ENCODE results near the gene HOXB3. TPM values are rescaled to one million over a fixed set of nuclear protein-coding genes. Genes with fewer than 3 reads are reported as not detected.

Gene HOXB3
- total and polyA plus RNA-seq, 2 of the 13 experiments (the other 11 are each of a cell fraction or from before 2014, with no cell fraction given): not detected

DNA sequence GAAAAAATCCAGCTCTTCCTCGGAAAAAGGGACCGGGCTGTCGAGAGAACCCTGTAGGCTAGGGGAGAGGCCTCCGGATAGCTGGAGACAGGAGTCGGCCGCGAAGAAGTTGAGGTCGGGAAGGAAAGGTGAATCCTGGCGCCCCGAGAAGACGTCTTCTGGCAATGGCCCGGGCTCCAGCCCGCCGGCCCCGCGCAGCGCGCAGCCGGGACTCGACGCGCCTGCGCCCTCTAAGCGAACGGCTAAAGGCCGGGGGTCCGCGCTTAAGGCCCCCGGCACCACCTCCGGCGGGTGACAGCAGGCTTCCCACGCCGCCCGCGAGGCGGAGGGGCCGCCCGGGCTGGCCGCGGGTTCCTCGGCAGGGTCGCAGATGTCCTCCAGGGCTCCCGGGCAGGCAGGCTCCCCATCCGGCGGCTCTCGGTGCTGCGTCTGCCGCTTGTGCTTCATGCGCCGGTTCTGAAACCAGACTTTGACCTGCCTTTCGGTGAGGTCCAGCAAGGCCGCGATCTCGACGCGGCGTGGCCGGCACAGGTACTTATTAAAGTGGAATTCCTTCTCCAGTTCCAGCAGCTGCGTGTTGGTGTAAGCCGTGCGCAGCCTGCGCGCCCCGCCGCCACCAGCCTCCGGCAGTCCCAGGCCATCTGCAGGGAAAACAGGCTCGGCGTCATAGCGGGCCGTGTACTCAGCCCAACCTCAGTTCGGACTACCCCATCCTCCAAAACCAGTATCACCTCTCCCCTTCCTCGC lies 46.8 kb downstream of the HOXB3 start (continued):
- TF ChIP-seq, protein P1, sequence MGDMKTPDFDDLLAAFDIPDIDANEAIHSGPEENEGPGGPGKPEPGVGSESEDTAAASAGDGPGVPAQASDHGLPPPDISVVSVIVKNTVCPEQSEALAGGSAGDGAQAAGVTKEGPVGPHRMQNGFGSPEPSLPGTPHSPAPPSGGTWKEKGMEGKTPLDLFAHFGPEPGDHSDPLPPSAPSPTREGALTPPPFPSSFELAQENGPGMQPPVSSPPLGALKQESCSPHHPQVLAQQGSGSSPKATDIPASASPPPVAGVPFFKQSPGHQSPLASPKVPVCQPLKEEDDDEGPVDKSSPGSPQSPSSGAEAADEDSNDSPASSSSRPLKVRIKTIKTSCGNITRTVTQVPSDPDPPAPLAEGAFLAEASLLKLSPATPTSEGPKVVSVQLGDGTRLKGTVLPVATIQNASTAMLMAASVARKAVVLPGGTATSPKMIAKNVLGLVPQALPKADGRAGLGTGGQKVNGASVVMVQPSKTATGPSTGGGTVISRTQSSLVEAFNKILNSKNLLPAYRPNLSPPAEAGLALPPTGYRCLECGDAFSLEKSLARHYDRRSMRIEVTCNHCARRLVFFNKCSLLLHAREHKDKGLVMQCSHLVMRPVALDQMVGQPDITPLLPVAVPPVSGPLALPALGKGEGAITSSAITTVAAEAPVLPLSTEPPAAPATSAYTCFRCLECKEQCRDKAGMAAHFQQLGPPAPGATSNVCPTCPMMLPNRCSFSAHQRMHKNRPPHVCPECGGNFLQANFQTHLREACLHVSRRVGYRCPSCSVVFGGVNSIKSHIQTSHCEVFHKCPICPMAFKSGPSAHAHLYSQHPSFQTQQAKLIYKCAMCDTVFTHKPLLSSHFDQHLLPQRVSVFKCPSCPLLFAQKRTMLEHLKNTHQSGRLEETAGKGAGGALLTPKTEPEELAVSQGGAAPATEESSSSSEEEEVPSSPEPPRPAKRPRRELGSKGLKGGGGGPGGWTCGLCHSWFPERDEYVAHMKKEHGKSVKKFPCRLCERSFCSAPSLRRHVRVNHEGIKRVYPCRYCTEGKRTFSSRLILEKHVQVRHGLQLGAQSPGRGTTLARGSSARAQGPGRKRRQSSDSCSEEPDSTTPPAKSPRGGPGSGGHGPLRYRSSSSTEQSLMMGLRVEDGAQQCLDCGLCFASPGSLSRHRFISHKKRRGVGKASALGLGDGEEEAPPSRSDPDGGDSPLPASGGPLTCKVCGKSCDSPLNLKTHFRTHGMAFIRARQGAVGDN (CRISPR knock-in tag; IDR thresholded peaks at IDR 0.05): peak; percentile 46
- TF ChIP-seq ZNF12 (CRISPR knock-in tag; IDR thresholded peaks at IDR 0.05) (peak; percentile 58; the same call in 1 of the 2 replicates), HNF4A (CRISPR knock-in tag; IDR thresholded peaks at IDR 0.05) (peak; percentile 46), EZH2 (conservative IDR thresholded peaks at IDR 0.05; ENCODE audit: low read depth, low read length) (peak; percentile 83; the same call in 1 of the 2 replicates), ISX (CRISPR knock-in tag; conservative IDR thresholded peaks at IDR 0.05) (no peak), RBM39 (IDR thresholded peaks at IDR 0.05; ENCODE audit: low read depth, low read length, poor library complexity, severe bottlenecking) (peak; percentile 45), MXI1 (IDR thresholded peaks at IDR 0.05; ENCODE audit: borderline replicate concordance, low read depth, low read length) (no peak)
- TF ChIP-seq, protein P2, sequence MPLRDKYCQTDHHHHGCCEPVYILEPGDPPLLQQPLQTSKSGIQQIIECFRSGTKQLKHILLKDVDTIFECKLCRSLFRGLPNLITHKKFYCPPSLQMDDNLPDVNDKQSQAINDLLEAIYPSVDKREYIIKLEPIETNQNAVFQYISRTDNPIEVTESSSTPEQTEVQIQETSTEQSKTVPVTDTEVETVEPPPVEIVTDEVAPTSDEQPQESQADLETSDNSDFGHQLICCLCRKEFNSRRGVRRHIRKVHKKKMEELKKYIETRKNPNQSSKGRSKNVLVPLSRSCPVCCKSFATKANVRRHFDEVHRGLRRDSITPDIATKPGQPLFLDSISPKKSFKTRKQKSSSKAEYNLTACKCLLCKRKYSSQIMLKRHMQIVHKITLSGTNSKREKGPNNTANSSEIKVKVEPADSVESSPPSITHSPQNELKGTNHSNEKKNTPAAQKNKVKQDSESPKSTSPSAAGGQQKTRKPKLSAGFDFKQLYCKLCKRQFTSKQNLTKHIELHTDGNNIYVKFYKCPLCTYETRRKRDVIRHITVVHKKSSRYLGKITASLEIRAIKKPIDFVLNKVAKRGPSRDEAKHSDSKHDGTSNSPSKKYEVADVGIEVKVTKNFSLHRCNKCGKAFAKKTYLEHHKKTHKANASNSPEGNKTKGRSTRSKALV (CRISPR knock-in tag; IDR thresholded peaks at IDR 0.05): 0 out of 2 replicates have a peak, but pooled peaks have one; percentile 47
- TF ChIP-seq, protein P3, sequence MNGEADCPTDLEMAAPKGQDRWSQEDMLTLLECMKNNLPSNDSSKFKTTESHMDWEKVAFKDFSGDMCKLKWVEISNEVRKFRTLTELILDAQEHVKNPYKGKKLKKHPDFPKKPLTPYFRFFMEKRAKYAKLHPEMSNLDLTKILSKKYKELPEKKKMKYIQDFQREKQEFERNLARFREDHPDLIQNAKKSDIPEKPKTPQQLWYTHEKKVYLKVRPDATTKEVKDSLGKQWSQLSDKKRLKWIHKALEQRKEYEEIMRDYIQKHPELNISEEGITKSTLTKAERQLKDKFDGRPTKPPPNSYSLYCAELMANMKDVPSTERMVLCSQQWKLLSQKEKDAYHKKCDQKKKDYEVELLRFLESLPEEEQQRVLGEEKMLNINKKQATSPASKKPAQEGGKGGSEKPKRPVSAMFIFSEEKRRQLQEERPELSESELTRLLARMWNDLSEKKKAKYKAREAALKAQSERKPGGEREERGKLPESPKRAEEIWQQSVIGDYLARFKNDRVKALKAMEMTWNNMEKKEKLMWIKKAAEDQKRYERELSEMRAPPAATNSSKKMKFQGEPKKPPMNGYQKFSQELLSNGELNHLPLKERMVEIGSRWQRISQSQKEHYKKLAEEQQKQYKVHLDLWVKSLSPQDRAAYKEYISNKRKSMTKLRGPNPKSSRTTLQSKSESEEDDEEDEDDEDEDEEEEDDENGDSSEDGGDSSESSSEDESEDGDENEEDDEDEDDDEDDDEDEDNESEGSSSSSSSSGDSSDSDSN (CRISPR knock-in tag; IDR thresholded peaks at IDR 0.05): peak; percentile 51; the same call in 1 of the 2 replicates
- TF ChIP-seq, protein P4, sequence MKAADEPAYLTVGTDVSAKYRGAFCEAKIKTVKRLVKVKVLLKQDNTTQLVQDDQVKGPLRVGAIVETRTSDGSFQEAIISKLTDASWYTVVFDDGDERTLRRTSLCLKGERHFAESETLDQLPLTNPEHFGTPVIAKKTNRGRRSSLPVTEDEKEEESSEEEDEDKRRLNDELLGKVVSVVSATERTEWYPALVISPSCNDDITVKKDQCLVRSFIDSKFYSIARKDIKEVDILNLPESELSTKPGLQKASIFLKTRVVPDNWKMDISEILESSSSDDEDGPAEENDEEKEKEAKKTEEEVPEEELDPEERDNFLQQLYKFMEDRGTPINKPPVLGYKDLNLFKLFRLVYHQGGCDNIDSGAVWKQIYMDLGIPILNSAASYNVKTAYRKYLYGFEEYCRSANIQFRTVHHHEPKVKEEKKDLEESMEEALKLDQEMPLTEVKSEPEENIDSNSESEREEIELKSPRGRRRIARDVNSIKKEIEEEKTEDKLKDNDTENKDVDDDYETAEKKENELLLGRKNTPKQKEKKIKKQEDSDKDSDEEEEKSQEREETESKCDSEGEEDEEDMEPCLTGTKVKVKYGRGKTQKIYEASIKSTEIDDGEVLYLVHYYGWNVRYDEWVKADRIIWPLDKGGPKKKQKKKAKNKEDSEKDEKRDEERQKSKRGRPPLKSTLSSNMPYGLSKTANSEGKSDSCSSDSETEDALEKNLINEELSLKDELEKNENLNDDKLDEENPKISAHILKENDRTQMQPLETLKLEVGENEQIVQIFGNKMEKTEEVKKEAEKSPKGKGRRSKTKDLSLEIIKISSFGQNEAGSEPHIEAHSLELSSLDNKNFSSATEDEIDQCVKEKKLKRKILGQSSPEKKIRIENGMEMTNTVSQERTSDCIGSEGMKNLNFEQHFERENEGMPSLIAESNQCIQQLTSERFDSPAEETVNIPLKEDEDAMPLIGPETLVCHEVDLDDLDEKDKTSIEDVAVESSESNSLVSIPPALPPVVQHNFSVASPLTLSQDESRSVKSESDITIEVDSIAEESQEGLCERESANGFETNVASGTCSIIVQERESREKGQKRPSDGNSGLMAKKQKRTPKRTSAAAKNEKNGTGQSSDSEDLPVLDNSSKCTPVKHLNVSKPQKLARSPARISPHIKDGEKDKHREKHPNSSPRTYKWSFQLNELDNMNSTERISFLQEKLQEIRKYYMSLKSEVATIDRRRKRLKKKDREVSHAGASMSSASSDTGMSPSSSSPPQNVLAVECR (CRISPR knock-in tag; IDR thresholded peaks at IDR 0.05; ENCODE audit: borderline replicate concordance): no peak
- TF ChIP-seq, protein P5, sequence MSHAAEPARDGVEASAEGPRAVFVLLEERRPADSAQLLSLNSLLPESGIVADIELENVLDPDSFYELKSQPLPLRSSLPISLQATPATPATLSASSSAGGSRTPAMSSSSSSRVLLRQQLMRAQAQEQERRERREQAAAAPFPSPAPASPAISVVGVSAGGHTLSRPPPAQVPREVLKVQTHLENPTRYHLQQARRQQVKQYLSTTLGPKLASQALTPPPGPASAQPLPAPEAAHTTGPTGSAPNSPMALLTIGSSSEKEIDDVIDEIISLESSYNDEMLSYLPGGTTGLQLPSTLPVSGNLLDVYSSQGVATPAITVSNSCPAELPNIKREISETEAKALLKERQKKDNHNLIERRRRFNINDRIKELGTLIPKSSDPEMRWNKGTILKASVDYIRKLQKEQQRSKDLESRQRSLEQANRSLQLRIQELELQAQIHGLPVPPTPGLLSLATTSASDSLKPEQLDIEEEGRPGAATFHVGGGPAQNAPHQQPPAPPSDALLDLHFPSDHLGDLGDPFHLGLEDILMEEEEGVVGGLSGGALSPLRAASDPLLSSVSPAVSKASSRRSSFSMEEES (CRISPR knock-in tag; IDR thresholded peaks at IDR 0.05): no peak
